GM12872 (cell line): Measurements from ENCODE around the gene VEPH1.
A peak's percentile ranks its signal among the peaks of the same experiment; 100 is the strongest.

ENCODE experiments used
- TF ChIP-seq, protein P1 (sequence below): IDR thresholded peaks from 3 replicates; pipeline ENCODE4 v1.5.1; 2011; ENCODE audit warnings: low read depth, mild to moderate bottlenecking, low read length, moderate library complexity; ENCODE audit not compliant: insufficient read depth

Gene VEPH1

DNA sequence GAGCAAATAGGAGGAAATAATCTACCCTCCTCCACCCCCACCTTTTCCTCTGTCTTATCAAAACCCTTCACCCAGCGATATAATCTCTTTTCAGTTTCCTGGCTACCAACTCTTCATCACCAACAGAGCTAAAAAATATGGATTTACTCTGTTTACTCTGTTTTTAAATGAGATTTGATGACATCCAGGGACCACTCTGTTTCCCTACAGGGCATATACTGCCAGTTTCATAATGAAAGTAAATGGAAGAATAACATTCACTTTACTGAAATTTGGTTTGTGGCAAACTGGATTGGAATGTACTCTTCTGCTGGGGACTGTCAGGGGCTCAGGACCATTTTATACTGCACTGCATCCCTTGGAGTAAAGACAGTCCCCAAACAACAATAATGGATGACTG lies 146.7 kb downstream of the VEPH1 start:
- TF ChIP-seq, protein P1, sequence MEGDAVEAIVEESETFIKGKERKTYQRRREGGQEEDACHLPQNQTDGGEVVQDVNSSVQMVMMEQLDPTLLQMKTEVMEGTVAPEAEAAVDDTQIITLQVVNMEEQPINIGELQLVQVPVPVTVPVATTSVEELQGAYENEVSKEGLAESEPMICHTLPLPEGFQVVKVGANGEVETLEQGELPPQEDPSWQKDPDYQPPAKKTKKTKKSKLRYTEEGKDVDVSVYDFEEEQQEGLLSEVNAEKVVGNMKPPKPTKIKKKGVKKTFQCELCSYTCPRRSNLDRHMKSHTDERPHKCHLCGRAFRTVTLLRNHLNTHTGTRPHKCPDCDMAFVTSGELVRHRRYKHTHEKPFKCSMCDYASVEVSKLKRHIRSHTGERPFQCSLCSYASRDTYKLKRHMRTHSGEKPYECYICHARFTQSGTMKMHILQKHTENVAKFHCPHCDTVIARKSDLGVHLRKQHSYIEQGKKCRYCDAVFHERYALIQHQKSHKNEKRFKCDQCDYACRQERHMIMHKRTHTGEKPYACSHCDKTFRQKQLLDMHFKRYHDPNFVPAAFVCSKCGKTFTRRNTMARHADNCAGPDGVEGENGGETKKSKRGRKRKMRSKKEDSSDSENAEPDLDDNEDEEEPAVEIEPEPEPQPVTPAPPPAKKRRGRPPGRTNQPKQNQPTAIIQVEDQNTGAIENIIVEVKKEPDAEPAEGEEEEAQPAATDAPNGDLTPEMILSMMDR, result no peak

DNA sequence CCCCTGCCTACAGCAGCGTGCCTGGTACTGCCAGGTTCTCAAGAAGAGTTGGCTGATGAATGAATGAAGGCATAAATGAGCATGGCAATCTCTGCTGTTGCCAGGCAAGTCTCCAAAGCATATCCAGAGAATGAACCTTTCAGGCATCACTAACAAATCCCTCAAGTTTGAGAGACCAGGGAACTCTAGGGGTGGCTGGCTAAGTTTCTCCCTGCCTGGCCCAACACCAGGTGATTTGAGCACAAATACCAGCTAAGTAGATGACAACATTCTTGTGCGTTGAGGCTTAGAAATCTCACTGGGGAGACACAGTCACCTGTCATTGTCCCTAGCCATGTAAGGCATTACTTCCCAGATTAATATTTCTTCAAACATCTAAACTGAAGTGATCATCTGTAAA lies 147.9 kb downstream of the VEPH1 start:
- TF ChIP-seq, protein P1, result no peak

DNA sequence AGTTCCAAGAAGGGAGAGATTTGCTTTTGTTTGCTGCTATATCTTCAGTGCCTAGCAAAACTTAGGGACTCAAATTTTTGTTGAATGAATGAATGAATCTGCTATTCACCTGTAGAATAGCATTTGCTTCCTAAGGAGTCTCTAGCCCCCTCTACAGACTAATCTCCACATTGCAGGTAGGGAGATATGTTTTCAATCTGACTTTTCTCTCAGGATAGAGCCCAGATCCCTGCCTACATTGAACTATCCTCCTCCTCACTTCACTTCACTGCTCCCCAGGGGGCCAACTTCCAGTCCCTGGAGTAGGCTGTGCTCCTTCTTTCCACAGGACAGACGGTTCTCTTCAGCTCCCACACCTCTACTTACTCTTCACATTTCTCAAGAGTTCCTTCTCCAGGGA lies 148.5 kb downstream of the VEPH1 start:
- TF ChIP-seq, protein P1, result peak; percentile 67

DNA sequence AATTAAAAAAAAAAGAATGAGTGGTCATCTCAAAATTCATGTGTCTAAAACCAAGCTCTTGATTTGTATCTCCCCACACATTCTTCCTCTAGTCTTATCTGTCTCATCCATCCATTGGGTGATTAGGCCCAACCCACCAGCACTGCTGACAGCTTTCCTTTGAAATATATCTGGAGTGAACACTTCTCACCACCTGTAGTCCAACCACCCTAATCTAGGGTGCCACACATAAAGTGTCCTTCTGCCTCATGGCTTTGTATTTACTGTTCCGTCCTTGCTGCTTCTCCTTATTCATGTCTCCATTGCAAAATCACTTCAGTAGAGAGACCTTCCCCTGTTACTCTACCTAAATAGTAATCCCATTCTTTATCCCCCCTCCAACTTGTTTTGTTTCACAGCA lies 149.0 kb downstream of the VEPH1 start:
- TF ChIP-seq, protein P1, result no peak

DNA sequence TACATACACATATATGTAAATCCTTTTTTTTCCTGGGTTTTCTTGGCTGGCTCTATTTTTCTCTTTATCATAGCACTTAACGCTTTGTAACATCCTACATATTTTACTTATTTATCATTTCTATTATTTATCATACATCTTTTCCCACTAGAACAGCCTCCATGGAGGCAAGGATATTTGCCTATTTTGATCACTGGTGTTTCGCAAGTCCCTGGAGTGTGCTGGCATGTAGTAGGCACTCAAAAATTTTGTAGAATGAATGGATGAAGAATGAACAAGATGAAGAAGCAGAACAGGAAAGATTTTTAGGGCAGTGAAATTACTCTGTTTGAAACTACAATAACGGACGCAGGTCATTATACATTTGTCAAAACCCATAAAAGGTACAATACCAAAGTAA lies 149.6 kb downstream of the VEPH1 start:
- TF ChIP-seq, protein P1, result no peak

DNA sequence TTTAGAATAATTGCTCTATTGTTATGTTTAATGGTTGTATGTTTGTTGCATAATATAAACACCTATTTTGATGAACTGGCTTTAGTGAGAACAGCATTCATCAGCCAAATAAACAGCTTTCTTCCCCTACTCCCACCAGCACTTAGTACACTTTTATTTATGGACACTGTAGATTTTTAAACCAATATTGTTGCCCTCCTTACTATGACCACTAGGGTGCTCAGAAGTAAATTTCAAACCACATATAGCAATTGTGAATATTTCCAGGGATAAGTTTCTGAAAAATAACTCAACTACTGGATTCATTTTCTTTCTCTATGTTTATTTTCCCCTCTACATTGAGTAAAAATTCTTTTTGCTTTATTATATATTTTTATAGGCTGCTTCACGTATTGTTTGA lies 151.2 kb downstream of the VEPH1 start:
- TF ChIP-seq, protein P1, result no peak

DNA sequence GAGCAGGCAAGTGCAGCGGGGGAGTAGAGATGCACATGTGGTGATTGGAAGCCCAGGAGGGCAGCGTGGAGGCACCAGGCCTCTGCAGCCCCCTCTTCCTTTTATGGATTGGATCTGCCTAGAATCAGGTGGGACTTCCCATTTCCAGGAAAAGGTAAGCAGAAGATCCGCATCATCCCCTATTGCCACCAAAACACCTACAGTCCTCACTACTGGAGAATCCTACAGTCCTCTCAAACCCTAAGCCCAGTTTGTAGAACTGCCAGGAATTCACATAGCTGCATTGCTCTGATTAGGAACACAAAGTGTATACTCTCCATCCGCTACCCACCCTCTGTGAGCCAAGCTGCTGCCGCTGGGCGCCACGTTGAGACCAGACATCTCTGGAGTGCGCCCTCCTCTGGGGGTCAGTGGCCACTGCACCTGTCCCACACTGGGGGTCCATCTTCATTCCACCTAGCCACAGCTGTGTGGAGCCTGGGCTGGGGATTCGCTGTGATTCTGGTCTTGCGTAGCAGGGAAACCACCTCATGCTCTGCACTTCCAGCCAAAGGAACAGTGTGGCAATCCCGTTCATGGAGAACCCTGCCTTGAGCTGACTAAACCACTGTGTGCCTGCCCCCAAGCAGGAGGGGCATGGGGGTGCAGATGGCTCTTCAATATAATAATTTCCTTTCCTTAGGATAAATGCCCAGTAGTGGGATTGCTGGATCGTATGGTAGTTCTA lies 155.5 kb downstream of the VEPH1 start:
- TF ChIP-seq, protein P1, result peak; percentile 65
